Stimulated activated CD4-positive, alpha-beta T cell treated with anti-CD3 and anti-CD28 coated beads, Interleukin-4, amount 100 ng/mL, for 24 hours (primary cell): ENCODE results near the gene CFAP141.

Source experiments
- DNase-seq: peaks from one replicate; pipeline ENCODE4 v3.0.0-alpha.2; 2020

CFAP141 gene

DNA sequence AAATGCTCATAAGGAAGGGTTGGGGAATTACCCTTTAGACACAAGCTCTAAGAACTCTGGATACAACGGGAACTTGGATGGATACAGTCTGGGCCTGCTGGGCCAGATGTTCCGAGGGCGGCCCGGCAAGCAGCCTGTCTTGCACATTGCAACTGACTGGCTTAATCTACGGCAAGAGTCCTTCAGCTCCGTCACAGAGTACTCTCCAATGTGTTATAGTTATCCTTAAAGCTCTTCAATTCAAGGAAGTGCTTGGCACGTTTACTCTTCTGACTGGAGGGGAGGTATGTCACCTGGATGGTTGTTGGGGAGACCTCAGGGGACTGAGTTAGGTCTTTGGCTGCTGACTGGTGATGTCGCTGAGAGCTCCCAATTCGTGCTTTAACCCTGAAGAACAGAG is 1.1 kb upstream of the CFAP141 start:
- no peak for DNase-seq

DNA sequence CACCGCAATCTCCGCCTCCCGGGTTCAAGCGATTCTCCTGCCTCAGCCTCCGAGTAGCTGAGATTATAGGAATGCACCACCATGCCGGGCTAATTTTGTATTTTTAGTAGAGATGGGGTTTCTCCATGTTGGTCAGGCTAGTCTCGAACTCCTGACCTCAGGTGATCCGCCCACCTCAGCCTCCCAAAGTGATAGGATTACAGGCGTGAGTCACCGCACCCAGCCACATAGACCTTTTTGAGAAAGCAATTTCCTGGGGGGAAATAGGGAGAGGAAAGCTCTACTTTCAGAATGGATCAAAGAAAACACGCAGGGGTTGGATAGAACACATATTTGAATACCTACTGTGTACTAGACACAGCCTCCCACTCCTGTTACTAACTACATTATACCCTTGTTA is 355 bp downstream of the CFAP141 start:
- peak; percentile 20 for DNase-seq

DNA sequence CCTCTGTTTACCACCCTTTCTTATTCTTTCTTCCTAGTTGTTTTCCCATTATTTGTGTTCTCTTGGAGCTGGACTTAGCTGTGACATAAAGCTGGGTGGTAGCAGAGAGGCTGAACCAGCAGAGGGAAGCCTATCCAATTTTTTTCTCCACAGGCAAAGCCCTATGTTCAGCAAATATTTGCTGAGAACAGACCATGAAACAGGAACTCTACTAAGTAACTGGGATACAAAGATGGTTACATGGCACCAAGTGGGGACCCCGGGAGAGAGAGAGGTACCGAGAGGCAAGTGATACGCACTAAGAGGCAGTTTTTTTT is 6.6 kb downstream of the CFAP141 start:
- no peak for DNase-seq

DNA sequence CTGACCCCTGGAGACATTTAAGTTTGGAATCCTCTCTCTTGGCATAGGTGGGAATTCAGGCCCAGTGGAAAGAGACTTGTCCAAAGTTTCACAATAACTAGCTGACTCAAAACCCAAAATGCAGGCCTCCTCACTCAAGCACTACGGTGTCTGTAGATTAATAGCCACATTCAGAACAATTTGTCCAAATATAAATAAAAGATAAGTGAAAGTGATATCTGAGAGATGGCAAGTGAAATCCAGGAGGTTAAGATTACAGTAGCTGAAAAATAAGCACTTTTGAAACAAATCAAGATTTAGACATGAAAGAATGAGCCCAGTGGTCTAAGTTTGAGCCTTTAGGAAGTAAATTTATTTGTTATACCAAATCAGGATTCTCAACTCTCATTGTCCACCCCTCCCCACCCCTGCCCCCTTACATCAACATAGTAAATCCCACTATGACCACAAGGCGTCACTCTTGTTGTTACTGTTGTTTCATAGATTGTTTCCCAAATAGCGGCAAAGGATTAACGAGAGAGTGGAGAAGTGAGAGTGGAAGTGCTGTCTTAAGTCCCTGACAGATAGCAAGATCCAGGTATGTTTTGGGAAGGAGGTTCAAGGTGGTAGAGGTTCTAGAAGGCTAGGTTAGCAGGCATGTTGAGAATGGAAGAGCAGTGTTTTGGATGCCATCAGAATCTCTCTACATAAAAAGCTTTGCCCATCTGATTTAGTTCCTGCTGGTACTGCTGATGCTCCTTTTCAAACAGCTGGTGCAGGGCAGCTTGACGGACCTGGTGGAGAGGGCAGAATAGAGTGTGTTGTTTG is 7.2 kb downstream of the CFAP141 start:
- DNase-seq, result peak; percentile 52

DNA sequence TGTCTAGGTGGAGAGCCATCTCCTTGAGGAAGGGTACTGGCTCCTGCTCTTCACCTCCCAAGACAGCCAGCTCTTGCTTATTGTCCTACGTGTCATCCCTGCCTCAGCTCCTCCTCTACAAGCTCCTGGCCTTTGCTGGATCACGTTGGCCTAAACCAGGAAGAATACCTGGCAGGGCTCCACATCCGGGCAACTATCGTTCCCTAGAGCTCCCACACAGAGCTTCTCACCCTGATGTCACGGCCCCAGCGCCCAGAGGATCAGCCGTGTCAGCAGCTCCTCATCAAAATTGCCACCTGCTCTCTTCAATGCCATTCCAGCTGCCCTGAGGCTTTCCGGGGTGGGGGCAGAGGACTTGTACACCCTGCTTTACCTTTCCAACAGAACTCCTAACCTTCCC is 12.3 kb downstream of the CFAP141 start:
- no peak for DNase-seq

DNA sequence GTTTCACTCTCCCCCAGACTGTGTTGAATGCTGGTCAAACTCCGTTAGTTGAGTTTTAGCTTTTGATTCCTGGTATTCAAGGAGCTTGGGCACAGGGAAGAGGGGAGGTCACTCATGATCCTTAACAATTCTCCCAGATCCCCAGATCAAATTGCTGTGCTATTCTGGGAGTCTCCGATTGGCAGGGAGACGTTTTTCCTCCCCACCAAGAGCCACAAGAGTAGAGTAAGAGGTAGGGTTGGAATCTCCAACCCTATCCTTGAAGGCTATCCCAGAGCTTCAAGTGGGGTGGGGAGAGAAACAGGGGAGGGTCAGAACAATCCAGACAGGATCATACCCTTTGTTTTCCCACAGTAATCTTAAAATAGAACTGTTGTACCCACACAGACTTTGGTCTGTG is 13.7 kb downstream of the CFAP141 start:
- no peak for DNase-seq

- DNase-seq, result no peak
Observed at GRCh38 chr1:154191990-154192461, 14.1 kb downstream of the CFAP141 start, which contains the start of gene TPM3. TPM3 (minus strand) TSS chr1:154192100; CDS start chr1:154192018, 82 bp downstream.

DNA sequence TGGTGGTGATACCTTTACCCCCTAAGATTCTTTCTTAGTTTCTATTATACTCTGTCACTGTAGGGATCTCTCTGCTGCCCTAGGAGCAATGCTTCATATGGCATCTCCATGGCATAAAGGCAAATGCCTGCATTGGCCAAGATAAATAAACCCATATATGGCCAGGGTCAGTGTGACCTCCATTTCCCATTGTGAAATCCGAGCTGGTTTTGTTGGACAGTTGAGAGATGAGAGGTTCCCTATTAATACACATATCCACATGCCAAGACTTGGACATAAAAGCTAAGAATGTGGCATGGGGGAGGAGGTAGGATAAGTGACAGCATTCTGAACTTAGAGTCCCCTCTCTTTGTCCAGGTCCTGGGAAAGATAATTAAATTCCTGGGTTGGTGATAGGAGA is 15.6 kb downstream of the CFAP141 start:
- DNase-seq, result no peak

DNA sequence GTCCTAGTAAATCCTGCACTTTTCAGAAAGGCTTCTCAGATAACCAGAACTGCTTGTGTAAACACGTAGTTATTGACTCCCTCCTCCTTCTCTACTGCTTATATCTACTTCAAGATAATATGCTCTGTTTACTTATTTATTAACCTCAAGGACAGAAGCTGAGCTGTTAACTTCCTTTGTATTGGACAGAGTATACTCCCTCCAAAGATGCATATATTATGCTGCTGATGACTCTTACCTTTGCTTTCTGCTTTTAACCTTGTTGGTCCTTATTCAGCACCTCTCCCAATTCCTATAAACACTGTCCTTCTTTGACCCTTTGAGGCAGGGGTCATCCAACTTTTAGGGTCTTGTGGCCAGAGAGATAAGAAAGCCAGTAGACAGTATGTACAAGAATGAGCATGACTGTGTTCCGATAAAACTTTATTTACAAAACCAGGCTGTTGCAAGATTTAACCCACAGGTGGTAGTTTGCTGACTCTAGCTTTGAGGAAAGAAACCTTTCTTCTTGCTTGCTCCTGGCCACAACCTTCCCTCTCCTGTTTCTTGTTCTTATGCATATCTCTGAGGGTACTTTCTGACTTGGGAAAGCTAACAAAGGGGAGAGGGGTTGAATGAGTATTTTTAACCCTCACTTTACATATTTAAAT is 19.2 kb downstream of the CFAP141 start:
- no peak for DNase-seq

DNA sequence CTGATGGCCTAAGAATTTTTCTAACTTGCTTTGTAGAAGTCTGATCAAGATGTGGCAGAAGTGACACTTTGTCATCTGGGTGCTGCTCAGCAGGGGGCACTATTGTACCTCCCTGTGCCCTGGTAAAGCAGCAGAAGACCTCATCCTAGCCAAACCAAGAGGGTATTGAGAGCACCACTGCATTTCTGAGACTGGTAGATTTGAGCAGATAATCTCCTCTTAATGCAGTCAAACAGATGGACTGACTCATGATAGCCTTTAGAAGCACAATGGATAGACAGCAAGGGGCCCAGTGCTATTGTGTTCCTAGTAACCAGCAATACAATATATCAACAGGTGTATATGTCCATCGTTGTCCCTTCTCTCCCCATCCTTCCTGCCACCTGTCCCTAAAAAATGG is 20.0 kb downstream of the CFAP141 start:
- DNase-seq, result peak; percentile 76

GRCh38 chr1:154183046-154183915 is 22.9 kb downstream of the CFAP141 start:
- peak; percentile 95 for DNase-seq

DNA sequence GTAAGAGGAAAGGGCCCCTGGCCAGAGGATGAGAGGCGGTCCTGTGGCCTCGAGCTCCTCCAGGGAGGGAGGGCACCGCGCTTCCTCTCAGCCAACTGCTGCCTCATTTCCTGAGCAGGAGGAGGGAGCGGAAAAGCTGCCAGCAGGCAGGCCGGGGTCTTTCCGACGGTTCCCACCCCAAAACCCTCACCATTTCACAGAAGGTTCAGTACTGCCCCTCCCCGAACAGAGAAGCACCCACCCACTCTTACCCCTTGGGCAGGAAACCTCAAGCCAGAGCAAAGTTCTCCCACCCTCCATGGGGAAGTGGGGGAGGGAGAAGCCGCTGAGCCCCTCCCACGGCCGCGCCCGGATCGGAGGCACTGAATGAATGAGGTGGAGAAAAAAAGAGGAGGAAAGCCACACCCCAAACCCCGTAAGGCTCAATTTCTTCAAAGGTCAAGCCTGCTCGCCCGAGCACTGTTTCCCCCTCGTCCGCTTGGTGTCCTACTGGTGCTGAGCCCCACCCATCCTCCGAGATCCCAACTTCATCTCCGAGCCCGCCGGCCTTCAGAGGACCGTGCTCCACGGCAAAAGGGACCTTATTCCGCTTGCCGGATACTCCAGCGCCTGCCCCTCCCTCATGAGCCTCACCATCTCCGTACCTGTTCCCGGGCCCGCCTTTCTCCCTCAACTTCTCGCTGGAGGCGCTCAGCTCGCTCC is 23.6 kb downstream of the CFAP141 start:
- peak; percentile 81 for DNase-seq

DNA sequence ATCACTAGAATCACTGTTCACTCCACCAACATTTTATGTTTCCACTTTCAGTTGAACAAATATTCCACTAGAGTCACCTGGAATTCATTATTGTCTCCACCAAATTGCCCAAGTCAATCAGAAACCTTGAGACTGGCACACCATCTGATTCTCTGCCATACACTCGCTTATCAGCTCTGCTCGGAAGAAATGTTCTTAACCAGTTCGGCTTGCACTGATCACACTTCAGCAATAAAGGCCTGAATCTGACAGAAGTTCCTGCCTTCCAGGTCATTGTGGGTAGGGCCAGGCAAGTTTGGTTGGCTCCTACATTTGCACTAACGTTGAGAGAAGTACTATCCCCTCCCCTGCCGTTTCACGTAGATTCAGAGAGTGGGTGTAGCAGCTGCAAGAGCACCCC is 24.2 kb downstream of the CFAP141 start:
- DNase-seq, result no peak

DNA sequence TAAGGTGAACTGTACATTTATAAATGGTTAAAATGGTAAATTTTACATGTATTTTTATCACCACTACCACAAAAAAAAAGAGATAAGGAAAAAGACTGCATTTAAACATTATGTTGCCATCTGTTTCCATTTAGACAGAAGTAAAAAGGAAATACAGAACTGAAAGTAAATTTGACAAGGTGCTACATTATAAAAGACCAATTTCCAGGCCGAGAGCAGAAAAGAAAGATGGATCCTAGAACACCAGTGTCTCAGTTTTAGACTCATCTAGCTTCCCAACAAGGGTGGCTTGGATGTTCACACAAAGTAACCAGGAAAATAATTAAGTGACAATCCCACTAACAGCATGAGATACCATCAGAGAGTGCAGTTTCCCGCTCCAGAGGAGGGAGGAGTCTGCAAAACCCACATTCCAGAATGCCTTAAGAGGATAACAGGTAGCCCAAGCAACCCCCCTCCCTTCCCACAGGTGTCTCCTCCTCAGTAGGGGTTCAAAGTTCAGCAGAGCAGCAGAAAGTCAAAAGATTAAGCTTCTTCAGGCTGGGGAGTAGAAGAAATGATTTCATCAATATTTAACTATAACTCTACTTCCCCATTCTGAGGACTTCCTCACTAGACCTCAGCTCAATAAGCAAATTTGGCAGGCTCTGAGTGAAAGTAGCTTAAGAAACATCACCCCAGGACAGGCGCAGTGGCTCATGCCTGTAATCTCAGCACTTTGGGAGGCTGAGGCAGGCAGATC is 26.0 kb downstream of the CFAP141 start:
- no peak for DNase-seq

DNA sequence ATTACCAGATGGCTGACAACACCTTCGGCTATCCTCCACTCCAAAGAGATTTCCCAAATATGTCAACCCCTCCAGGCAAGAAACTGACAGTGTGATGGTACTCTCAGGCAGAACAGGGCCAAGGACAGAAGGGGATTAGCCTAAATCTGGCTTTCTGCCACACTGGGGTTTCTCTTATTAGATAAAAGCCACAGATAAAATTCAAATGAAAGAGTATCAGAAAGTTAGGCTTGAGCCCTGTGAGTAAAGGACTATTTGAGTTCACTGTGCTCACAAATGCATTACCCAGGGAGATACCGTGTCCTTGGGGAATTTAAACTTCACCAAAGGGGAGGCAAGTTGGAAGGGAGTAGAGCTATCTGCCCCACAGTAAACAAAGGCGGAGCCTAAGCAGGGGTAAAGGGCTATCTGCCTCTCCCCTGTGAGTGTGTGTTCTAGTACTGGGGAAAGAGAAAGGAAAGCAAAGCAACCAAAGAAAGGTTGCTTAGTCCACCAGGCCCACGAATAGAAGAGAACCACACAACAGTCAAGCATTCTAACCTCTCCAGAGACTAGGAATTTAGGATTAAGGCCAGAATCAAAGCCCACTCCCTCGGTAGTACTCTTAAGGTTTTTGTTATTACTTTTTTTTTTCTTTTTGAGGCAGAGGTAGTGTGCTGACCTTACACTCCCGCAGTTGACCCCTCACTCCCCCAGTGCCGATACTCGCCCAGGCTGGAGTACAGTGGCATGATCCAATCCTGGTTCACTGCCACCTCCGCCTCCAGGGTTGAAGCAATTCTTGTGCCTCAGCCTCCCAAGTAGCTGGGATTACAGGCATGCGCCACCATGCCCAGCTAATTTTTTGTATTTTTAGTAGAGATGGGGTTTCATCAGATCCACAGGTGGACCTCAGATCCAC is 27.0 kb downstream of the CFAP141 start:
- DNase-seq, result no peak

DNA sequence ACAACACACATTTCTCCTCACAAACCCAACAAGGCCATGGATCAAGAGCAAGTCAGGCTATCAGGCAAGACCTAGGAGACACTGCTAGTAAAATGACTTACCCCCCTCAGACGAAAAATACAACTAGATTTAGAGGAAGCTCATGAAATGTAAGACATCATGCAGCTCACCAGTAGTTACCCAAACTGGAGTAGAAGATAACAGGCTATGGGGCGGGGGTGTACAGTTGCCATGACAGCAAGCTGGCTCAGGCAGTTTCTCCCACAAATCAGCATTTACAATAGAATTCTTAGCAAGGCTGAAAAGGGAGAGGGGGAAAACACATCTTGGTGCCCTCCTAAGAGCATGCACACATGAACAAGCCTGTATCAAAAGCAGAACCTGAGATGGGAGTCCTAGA is 28.1 kb downstream of the CFAP141 start:
- DNase-seq, result peak; percentile 23

DNA sequence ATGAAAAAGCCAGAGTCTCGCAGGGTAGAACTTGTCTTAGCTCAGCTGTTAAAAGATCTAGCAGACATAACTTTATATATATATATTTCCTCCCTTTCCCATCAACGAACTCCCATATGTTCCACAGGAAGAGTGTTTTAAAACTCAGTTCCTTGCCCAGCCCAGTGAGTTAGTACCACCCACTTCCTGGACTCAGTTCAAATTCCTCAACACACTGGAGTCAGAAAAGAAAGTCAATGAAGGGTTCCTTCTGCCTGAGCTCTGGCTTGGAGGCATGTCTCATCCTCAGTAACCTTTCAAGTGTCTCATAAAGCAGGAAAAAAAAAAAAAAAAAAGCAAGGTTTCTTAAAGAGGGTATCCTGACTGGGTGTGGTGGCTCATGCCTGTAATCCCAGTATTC is 29.8 kb downstream of the CFAP141 start:
- no peak for DNase-seq

DNA sequence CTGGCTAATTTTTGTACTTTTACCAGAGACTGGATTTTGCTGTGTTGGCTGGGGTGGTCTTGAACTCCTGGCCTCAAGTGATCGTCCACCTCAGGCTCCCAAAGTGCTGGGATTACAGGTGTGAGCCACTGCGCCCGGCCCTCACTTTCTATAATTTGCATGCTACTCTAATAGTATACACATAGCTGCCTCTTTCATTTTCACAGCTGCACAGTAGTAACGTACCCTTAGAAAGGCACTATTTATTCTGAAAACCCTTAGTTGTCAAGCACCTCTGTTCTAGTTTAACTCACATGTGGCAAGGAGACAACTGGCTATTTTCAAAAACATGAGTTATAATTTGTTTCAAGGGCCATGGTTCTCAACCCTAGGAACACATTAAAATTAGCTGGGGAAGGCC is 31.5 kb downstream of the CFAP141 start:
- no peak for DNase-seq

DNA sequence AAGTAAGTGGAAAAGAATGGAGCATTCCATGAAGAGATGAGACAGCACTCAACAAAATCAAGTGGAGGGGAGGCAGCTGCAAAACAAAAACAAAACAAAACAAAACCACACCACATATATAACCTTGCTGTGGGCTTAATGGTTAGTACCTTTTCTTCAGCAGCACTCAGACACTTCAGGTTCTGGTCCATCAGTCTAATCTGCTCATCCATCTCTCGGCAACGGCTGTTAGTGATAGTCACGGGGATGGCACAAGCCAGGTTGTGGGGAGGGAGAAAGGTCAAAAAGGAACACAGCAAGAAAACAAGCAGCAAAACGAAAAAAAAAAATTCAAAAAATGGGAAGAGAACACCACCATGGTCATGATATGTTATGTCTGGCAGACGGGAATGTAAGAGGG is 34.3 kb downstream of the CFAP141 start:
- DNase-seq, result no peak

DNA sequence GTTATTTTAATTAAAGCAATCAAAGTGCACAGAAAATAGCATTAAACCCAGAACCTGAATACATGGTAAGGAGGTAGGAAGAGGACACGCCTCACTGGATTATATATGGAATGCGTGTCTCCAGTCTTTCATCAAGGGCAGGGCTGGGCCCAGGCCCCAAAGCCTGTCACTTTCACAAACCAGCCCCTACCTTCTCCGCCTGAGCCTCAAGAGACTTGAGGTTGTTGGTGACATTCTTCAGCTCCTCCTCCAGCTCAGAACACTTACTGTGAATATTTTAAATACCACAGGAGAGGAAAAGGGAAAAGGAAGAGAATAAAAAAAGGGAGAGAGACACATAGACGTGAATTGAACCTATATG is 34.9 kb downstream of the CFAP141 start:
- no peak for DNase-seq

- peak; percentile 80 for DNase-seq
Observed at GRCh38 chr1:154170547-154171222, 35.4 kb downstream of the CFAP141 start.
